Osteoblast (primary cell): ENCODE measurements around the gene RHNO1. TPM values are rescaled to one million over a fixed set of nuclear protein-coding genes. Genes with fewer than 3 reads are reported as not detected.

Source experiments
- DNase-seq: peaks from one replicate; pipeline ENCODE4 v3.0.0; 2011; ENCODE audit warnings: low spot score, mixed read lengths; ENCODE audit not compliant: insufficient read length; ENCODE audit errors: missing footprints
- H2AFZ ChIP-seq: 2 replicates; pipeline ENCODE4 v1.6.0; 2011; ENCODE audit warnings: mild to moderate bottlenecking, low read length
- H3K27ac ChIP-seq: 2 replicates; pipeline ENCODE4 v1.5.1; 2011; ENCODE audit warnings: mild to moderate bottlenecking, low read depth, low read length, moderate library complexity
- H3K27me3 ChIP-seq: 2 replicates; pipeline ENCODE4 v1.6.0; 2012; ENCODE audit warnings: mild to moderate bottlenecking, control low read depth, inconsistent platforms, low read length, moderate library complexity; ENCODE audit not compliant: insufficient read depth
- H3K36me3 ChIP-seq: 2 replicates; pipeline ENCODE4 v1.5.1; 2011; ENCODE audit warnings: mild to moderate bottlenecking, low read length, control low read depth, moderate library complexity; ENCODE audit not compliant: insufficient read depth
- H3K4me1 ChIP-seq: 2 replicates; pipeline ENCODE4 v1.5.1; 2011; ENCODE audit warnings: mild to moderate bottlenecking, low read length, control low read depth, moderate library complexity; ENCODE audit not compliant: insufficient read depth
- H3K4me2 ChIP-seq: 2 replicates; pipeline ENCODE4 v1.6.0; 2011; ENCODE audit warnings: mild to moderate bottlenecking, low read length; ENCODE audit not compliant: insufficient read depth
- H3K4me3 ChIP-seq: fragments of 200-600 bp; sonication (generic); 3 replicates; pipeline ENCODE4 v1.5.1; 2012; ENCODE audit warnings: mild to moderate bottlenecking, low read length, inconsistent platforms; ENCODE audit not compliant: insufficient read depth
- H3K79me2 ChIP-seq: 2 replicates; pipeline ENCODE4 v1.6.0; 2012; ENCODE audit warnings: mild to moderate bottlenecking, low read length, control low read depth, inconsistent platforms; ENCODE audit not compliant: insufficient read depth
- H3K9me3 ChIP-seq: 2 replicates; pipeline ENCODE4 v1.5.1; 2011; ENCODE audit warnings: low read depth, low read length, control low read depth
- H4K20me1 ChIP-seq: 2 replicates; pipeline ENCODE4 v1.6.0; 2012; ENCODE audit warnings: mild to moderate bottlenecking, low read length, control low read depth; ENCODE audit not compliant: insufficient read depth
- total RNA-seq: library from RNA; depleted of rRNA; stranded (reverse); fragments of >200 nt; gene quantifications from 2 replicates; pipeline ENCODE4 v1.2.3, GENCODE V29; 2012
- TF ChIP-seq, protein P1 (sequence below): IDR thresholded peaks from 2 replicates; pipeline ENCODE4 v1.5.1; 2011; ENCODE audit warnings: mild to moderate bottlenecking, low read depth, low read length, moderate library complexity; ENCODE audit errors: extremely low read depth

The RHNO1 gene
- total RNA-seq, 1 donor = 28.6 TPM

DNA sequence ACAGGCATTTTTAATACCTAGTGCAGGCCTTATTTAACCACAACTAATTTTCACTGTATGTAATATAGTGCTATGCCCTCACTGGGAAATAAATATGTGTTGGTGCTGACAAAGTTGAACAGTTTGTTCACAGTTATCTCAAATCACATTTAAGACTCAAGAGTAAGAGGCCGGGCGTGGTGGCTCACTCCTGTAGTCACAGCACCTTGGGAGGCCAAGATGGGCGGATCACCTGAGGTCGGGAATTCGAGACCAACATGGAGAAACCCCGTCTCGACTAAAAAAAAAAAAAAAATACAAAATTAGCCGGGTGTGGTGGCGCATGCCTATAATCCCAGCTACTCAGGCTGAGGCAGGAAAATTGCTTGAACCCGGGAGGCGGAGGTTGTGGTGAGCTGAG, 59.3 kb downstream of the RHNO1 start:
- Histone ChIP-seq H4K20me1 (no peaks in the 10 kb centered on the region), H3K4me1 (no peaks in the 10 kb centered on the region), H3K4me3 (no peak overlapping the region), H3K79me2 (no peaks in the 10 kb centered on the region), H3K4me2 (no peak overlapping the region), H3K9me3 (no peaks in the 10 kb centered on the region), H3K27me3 (no peaks in the 10 kb centered on the region), H3K36me3 (peaks cover 77% of the 10 kb centered on the region), H3K27ac (no peak overlapping the region), H2AFZ (no peak overlapping the region)
- no peak for DNase-seq
- TF ChIP-seq, protein P1, sequence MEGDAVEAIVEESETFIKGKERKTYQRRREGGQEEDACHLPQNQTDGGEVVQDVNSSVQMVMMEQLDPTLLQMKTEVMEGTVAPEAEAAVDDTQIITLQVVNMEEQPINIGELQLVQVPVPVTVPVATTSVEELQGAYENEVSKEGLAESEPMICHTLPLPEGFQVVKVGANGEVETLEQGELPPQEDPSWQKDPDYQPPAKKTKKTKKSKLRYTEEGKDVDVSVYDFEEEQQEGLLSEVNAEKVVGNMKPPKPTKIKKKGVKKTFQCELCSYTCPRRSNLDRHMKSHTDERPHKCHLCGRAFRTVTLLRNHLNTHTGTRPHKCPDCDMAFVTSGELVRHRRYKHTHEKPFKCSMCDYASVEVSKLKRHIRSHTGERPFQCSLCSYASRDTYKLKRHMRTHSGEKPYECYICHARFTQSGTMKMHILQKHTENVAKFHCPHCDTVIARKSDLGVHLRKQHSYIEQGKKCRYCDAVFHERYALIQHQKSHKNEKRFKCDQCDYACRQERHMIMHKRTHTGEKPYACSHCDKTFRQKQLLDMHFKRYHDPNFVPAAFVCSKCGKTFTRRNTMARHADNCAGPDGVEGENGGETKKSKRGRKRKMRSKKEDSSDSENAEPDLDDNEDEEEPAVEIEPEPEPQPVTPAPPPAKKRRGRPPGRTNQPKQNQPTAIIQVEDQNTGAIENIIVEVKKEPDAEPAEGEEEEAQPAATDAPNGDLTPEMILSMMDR = no peak

DNA sequence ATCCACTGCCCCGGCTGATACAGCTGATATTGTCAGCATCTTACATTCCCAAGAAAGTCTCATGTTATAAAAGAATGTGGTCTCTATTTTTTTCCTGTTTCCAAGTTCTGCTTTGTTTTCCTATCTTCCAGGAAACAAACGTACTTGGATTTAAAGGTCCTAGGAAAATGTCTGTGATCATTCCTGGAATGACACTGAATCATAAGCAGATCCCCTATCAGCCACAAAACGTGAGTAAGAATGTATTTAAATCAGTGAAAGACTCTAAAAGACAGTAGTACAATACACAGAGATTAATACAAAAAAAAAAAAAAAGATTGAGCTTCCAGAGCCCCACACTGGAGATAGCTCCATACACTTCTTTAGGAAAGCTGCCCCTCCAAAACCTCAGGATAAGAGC, 60.5 kb downstream of the RHNO1 start:
- no peaks in the 10 kb centered on the region for H3K79me2 ChIP-seq
- peaks cover 65% of the 10 kb centered on the region for H3K36me3 ChIP-seq
- H3K27ac ChIP-seq = no peak overlapping the region
- H3K27me3 ChIP-seq = no peaks in the 10 kb centered on the region
- DNase-seq = no peak
- H4K20me1 ChIP-seq = no peaks in the 10 kb centered on the region
- H2AFZ ChIP-seq = no peak overlapping the region
- TF ChIP-seq, protein P1 = no peak
- H3K9me3 ChIP-seq = no peaks in the 10 kb centered on the region
- no peak overlapping the region for H3K4me3 ChIP-seq
- no peaks in the 10 kb centered on the region for H3K4me1 ChIP-seq
- H3K4me2 ChIP-seq = no peak overlapping the region

Other genes with a start within 250 kb of the RHNO1 start
- gene FKBP4, start 82.3 kb upstream of the RHNO1 start, total RNA-seq = 14.4 and 17.4 TPM in 2 replicates
- gene ITFG2, start 64.6 kb upstream of the RHNO1 start, total RNA-seq = 20.6 TPM in 2 replicates
- 0.59 TPM in 1 of 2 replicates, not detected in the other for gene NRIP2, start 42.2 kb upstream of the RHNO1 start, total RNA-seq
- not detected in 2 replicates for gene TEX52, start 20.2 kb upstream of the RHNO1 start, total RNA-seq
- gene FOXM1, start within 50 bp of the RHNO1 start, total RNA-seq = 3.3 and 4.7 TPM in 2 replicates
- 39.8 and 43.4 TPM in 2 replicates for gene TULP3, start 13.7 kb downstream of the RHNO1 start, total RNA-seq
- 15.2 and 16.2 TPM in 2 replicates for gene TEAD4, start 82.2 kb downstream of the RHNO1 start, total RNA-seq
- 12.1 and 13.0 TPM in 2 replicates for gene TSPAN9, start 200.2 kb downstream of the RHNO1 start, total RNA-seq